SK-N-SH (cell line): ENCODE measurements around the gene MID1. TPM values are rescaled to one million over a fixed set of nuclear protein-coding genes. Genes with fewer than 3 reads are reported as not detected.
A peak's percentile ranks its signal among the peaks of the same experiment; 100 is the strongest.

Source experiments
- CTCF ChIA-PET: fragments of 300-600, 350-600 bp; formaldehyde crosslinking; extraction: SDS; loops from one replicate; lab custom pipeline; 2021; lab: Yijun Ruan, JAX
- POLR2A ChIA-PET: fragments of 350-600 bp; sonication (Branson Sonifier 250); formaldehyde crosslinking; extraction: SDS; loops from one replicate; lab custom pipeline; 2020; ENCODE audit warnings: antibody characterized with exemption, inconsistent platforms; lab: Yijun Ruan, JAX
- DNase-seq: peaks from one replicate; pipeline ENCODE4 v3.0.0; 2012
- H2AFZ ChIP-seq: fragments of 200-600 bp; sonication (generic); 2 replicates; pipeline ENCODE4 v1.8.1; 2016; ENCODE audit warnings: antibody characterized with exemption, mild to moderate bottlenecking, low read depth
- H3F3A ChIP-seq: fragments of 200-600 bp; sonication (generic); replicated peaks from 2 replicates; pipeline ENCODE3; 2016; ENCODE audit warnings: antibody characterized with exemption, mild to moderate bottlenecking; ENCODE audit not compliant: insufficient read depth
- H3K27ac ChIP-seq, 2 experiments: fragments of 200-500 bp in 1 of 2; fragments of 200-600 bp in 1 of 2; sonication (Bioruptor generic) in 1 of 2; sonication (generic), shearing (Covaris generic) in 1 of 2; 2 replicates each; pipeline versions ENCODE4 v1.5.1 to v1.6.1; 2014 to 2016; ENCODE audit warnings: low read depth in 2 of 2, inconsistent platforms in 1 of 2, low read length in 1 of 2, mild to moderate bottlenecking in 1 of 2, mixed read lengths in 1 of 2
- H3K27me3 ChIP-seq: fragments of 200-600 bp; sonication (generic), shearing (Covaris generic); 2 replicates; pipeline ENCODE4 v1.6.1; 2016; ENCODE audit warnings: mixed run types; ENCODE audit not compliant: insufficient read depth
- H3K36me3 ChIP-seq, 2 experiments: fragments of 200-500 bp in 1 of 2; fragments of 200-600 bp in 1 of 2; sonication (Bioruptor generic) in 1 of 2; sonication (generic) in 1 of 2; replicated peaks in 1 of 2; 2 replicates each; pipeline versions ENCODE3 to v1.5.1; 2014 to 2016; ENCODE audit warnings: low read length in 1 of 2, mild to moderate bottlenecking in 1 of 2; ENCODE audit not compliant: insufficient read depth in 2 of 2, control insufficient read depth in 1 of 2
- H3K4me1 ChIP-seq, 2 experiments: fragments of 200-500 bp in 1 of 2; fragments of 200-600 bp in 1 of 2; sonication (Bioruptor generic) in 1 of 2; sonication (generic), shearing (Covaris generic) in 1 of 2; 2 replicates each; pipeline versions ENCODE4 v1.5.1 to v1.6.1; 2014 to 2016; ENCODE audit warnings: low read depth in 1 of 2, low read length in 1 of 2, mixed run types in 1 of 2; ENCODE audit not compliant: insufficient read depth in 2 of 2, control insufficient read depth in 1 of 2
- H3K4me2 ChIP-seq: fragments of 200-600 bp; sonication (generic), shearing (Covaris generic); 2 replicates; pipeline ENCODE4 v1.6.1; 2017; ENCODE audit warnings: mixed run types
- H3K4me3 ChIP-seq, 2 experiments: fragments of 200-500 bp in 1 of 2; fragments of 200-600 bp in 1 of 2; sonication (Bioruptor generic) in 1 of 2; sonication (generic), shearing (Covaris generic) in 1 of 2; 2 replicates each; pipeline versions ENCODE4 v1.5.1 to v1.8.1; 2014 to 2016; ENCODE audit warnings: low read depth in 2 of 2, inconsistent platforms in 1 of 2, low read length in 1 of 2, mild to moderate bottlenecking in 1 of 2, mixed read lengths in 1 of 2, moderate library complexity in 1 of 2
- H3K79me2 ChIP-seq: fragments of 200-600 bp; sonication (generic); 2 replicates; pipeline ENCODE4 v1.8.1; 2017; ENCODE audit warnings: mild to moderate bottlenecking; ENCODE audit not compliant: insufficient read depth
- H3K9ac ChIP-seq: fragments of 200-600 bp; sonication (generic); 2 replicates; pipeline ENCODE4 v1.6.1; 2017; ENCODE audit warnings: mixed run types
- H3K9me2 ChIP-seq: fragments of 200-600 bp; sonication (generic); 2 replicates; pipeline ENCODE4 v1.6.1; 2017; ENCODE audit warnings: mixed run types
- H3K9me3 ChIP-seq: fragments of 200-600 bp; sonication (generic); 2 replicates; pipeline ENCODE4 v1.6.1; 2017; ENCODE audit warnings: mixed run types, mild to moderate bottlenecking, moderate library complexity
- H4K20me1 ChIP-seq: fragments of 200-600 bp; sonication (generic); 2 replicates; pipeline ENCODE4 v1.6.1; 2017; ENCODE audit warnings: mild to moderate bottlenecking, mixed run types; ENCODE audit not compliant: insufficient read depth
- ELF1 ChIP-seq: IDR thresholded peaks from 2 replicates; pipeline ENCODE4 v1.4.0; 2012
- EP300 ChIP-seq, 2 experiments: IDR thresholded peaks; 2 replicates each; pipeline versions ENCODE4 v1.4.0 to v1.6.1; 2012; ENCODE audit warnings: borderline replicate concordance in 1 of 2, low read depth in 1 of 2, low read length in 1 of 2
- EZH2phosphoT487 ChIP-seq: fragments of 200-600 bp; sonication (generic); IDR thresholded peaks from 2 replicates; pipeline ENCODE4 v1.6.1; 2017; ENCODE audit warnings: low read depth, mixed run types, mild to moderate bottlenecking, antibody characterized with exemption, moderate library complexity, borderline replicate concordance
- FOSL2 ChIP-seq: IDR thresholded peaks from 2 replicates; pipeline ENCODE4 v1.4.0; 2012; ENCODE audit warnings: low read depth, mild to moderate bottlenecking, moderate library complexity, borderline replicate concordance
- FOXJ3 ChIP-seq: sonication (generic); formaldehyde crosslinking; IDR thresholded peaks from 2 replicates; pipeline ENCODE4 v1.5.1; 2020; ENCODE audit warnings: mild to moderate bottlenecking, missing genetic modification reagents
- FOXM1 ChIP-seq: IDR thresholded peaks from 2 replicates; pipeline ENCODE4 v1.4.0; 2012; ENCODE audit warnings: low read depth, mild to moderate bottlenecking
- GATA2 ChIP-seq: sonication (generic); formaldehyde crosslinking; IDR thresholded peaks from 2 replicates; pipeline ENCODE4 v1.5.0; 2020; ENCODE audit warnings: mild to moderate bottlenecking, missing genetic modification reagents
- IRF3 ChIP-seq: fragments of 150-350 bp; IDR thresholded peaks from 2 replicates; pipeline ENCODE4 v1.6.1; 2016; ENCODE audit warnings: mild to moderate bottlenecking, low read depth, low read length
- JUND ChIP-seq: IDR thresholded peaks from 2 replicates; pipeline ENCODE4 v1.4.0; 2012
- MXI1 ChIP-seq: IDR thresholded peaks from 2 replicates; pipeline ENCODE4 v1.6.1; 2012; ENCODE audit warnings: mild to moderate bottlenecking, low read depth, low read length, improper control_type of control experiment
- NRF1 ChIP-seq: IDR thresholded peaks from 2 replicates; pipeline ENCODE4 v1.6.1; 2012; ENCODE audit warnings: low read depth, mild to moderate bottlenecking, low read length
- PBX3 ChIP-seq: IDR thresholded peaks from 2 replicates; pipeline ENCODE4; 2012
- RAD21 ChIP-seq: IDR thresholded peaks from 2 replicates; pipeline ENCODE4 v1.6.1; 2012; ENCODE audit warnings: mild to moderate bottlenecking, low read length
- RCOR1 ChIP-seq: fragments of 150-350 bp; IDR thresholded peaks from 2 replicates; pipeline ENCODE4 v1.6.1; 2017; ENCODE audit warnings: antibody characterized with exemption, low read length
- SMC3 ChIP-seq: IDR thresholded peaks from 2 replicates; pipeline ENCODE4 v1.6.1; 2012; ENCODE audit warnings: low read depth, low read length, improper control_type of control experiment
- TAF1 ChIP-seq: IDR thresholded peaks from 2 replicates; pipeline ENCODE4 v1.6.1; 2012; ENCODE audit warnings: low read depth, mild to moderate bottlenecking, low read length, moderate library complexity, borderline replicate concordance
- TCF12 ChIP-seq: IDR thresholded peaks from 2 replicates; pipeline ENCODE4 v1.4.0; 2012
- TEAD4 ChIP-seq: IDR thresholded peaks from 2 replicates; pipeline ENCODE4 v1.4.0; 2012; ENCODE audit warnings: mild to moderate bottlenecking, borderline replicate concordance; ENCODE audit not compliant: insufficient read depth
- USF1 ChIP-seq: IDR thresholded peaks from 2 replicates; pipeline ENCODE4 v1.4.0; 2012; ENCODE audit warnings: low read depth, borderline replicate concordance
- YY1 ChIP-seq: IDR thresholded peaks from 2 replicates; pipeline ENCODE4 v1.4.0; 2012; ENCODE audit warnings: low read depth, mild to moderate bottlenecking
- ZBTB33 ChIP-seq: IDR thresholded peaks from 2 replicates; pipeline ENCODE4 v1.4.0; 2012; ENCODE audit warnings: low read depth, borderline replicate concordance
- WGBS: methylation state at CpG from one replicate; pipeline ENCODE4 v1.1.6; 2017; ENCODE audit warnings: low lambda C conversion rate; 5-methylcytosine and 5-hydroxymethylcytosine counted together
- polyA plus RNA-seq, 3 experiments: library from polyadenylated mRNA; depleted of rRNA; stranded (reverse); fragments of >200 nt; gene quantifications; 2 replicates each; pipeline ENCODE4 v1.2.3, GENCODE V29; 2012

MID1 gene
- polyA plus RNA-seq, 1 of the 3 experiments (the other 2 are of a cell fraction) = 10.4 TPM

GRCh38 chrX:10453945-10454344 is 166.4 kb downstream of the MID1 start (continued):
- TF ChIP-seq TEAD4 (no peak), GATA2 (no peak), SMC3 (no peak), NRF1 (no peak), FOXM1 (no peak)

- Histone ChIP-seq H3K9ac (no peak overlapping the region), H3K27me3 (no peaks in the 10 kb centered on the region; the same call in 1 of the 2 replicates), H3K9me2 (no peaks in the 10 kb centered on the region)
- TF ChIP-seq EZH2phosphoT487 = no peak
- no peak for TF ChIP-seq FOXJ3
- TF ChIP-seq JUND = no peak
- TF ChIP-seq RCOR1 = no peak
- no peak for TF ChIP-seq ZBTB33
- TF ChIP-seq, all 33 proteins: peak for 0
- no peaks in the 10 kb centered on the region for H3K9me3 ChIP-seq
- H3K36me3 ChIP-seq = peaks cover 0 to 9% of the 10 kb centered on the region in 2 experiments
- peak overlapping the region in 1 of 2 experiments; percentile 70; a peak in 3 of 4 replicates for H3K27ac ChIP-seq
- H2AFZ ChIP-seq = no peak overlapping the region
- 23% methylated on average over 4 of the region's 4 CpGs for WGBS
- no peak overlapping the region for H3K4me3 ChIP-seq
- ChIA-PET CTCF (no interaction called here), POLR2A (interaction anchor here (0.6 kb wide), 1 partner anchor 248 kb away, joined by 4 read pairs; no protein-coding TSS in a partner anchor)
- DNase-seq = no peak
- peaks cover 0 to 12% of the 10 kb centered on the region in 2 experiments; a peak in 2 of 4 replicates for H3K4me1 ChIP-seq
- H3F3A ChIP-seq = peaks cover 22% of the 10 kb centered on the region
- peak overlapping the region; percentile 14; the same call in 1 of the 2 replicates for H3K4me2 ChIP-seq
- no peaks in the 10 kb centered on the region for H3K79me2 ChIP-seq
- no peaks in the 10 kb centered on the region for H4K20me1 ChIP-seq
These were observed 169.4 kb downstream of the MID1 start for GRCh38 chrX:10450959-10451355.

GRCh38 chrX:10450229-10450958 is 170.0 kb downstream of the MID1 start:
- peak overlapping the region in 1 of 2 experiments; percentile 70; a peak in 3 of 4 replicates for H3K27ac ChIP-seq
- peaks cover 0 to 9% of the 10 kb centered on the region in 2 experiments for H3K36me3 ChIP-seq
- peak overlapping the region; percentile 45; the same call in 1 of the 2 replicates for H3K4me2 ChIP-seq
- no peak for DNase-seq
- H2AFZ ChIP-seq = no peak overlapping the region
- H3K9ac ChIP-seq = no peak overlapping the region
- H3K4me3 ChIP-seq = no peak overlapping the region
- no peaks in the 10 kb centered on the region for H3K9me2 ChIP-seq
- CTCF ChIA-PET = no interaction called here
- peaks cover 22% of the 10 kb centered on the region for H3F3A ChIP-seq
- H3K4me1 ChIP-seq = peaks cover 0 to 12% of the 10 kb centered on the region in 2 experiments; a peak in 2 of 4 replicates
- H3K9me3 ChIP-seq = no peaks in the 10 kb centered on the region
- no peaks in the 10 kb centered on the region for H3K79me2 ChIP-seq
- no peaks in the 10 kb centered on the region for H4K20me1 ChIP-seq
- H3K27me3 ChIP-seq = no peaks in the 10 kb centered on the region; the same call in 1 of the 2 replicates
- POLR2A ChIA-PET = interaction anchor here (0.6 kb wide), 1 partner anchor 248 kb away, joined by 4 read pairs; no protein-coding TSS in a partner anchor
- WGBS = 8% methylated on average over 5 of the region's 5 CpGs
- TF ChIP-seq FOSL2 (peak; percentile 82), TCF12 (peak; percentile 85), YY1 (no peak), USF1 (no peak), JUND (peak; percentile 83), PBX3 (peak; percentile 84), GATA2 (no peak), ELF1 (no peak), SMC3 (no peak), FOXJ3 (no peak), MXI1 (no peak), TAF1 (no peak), EP300 (IDR thresholded peaks at IDR 0.05; ENCODE audit: borderline replicate concordance in 1 of 2, low read depth in 1 of 2, low read length in 1 of 2) (peak in 1 of 2 experiments; percentile 81; a peak in 3 of 4 replicates), RCOR1 (no peak), RAD21 (no peak), IRF3 (no peak)
